Progenitor cell of endocrine pancreas (in vitro differentiated cells): ENCODE results near the gene NKX6-2. TPM values are rescaled to one million over a fixed set of nuclear protein-coding genes. Genes with fewer than 3 reads are reported as not detected.

Experiments
- DNase-seq: peaks from one replicate; pipeline ENCODE4 v3.0.0; 2021; ENCODE audit warnings: low spot score; ENCODE audit not compliant: unreplicated experiment
- H3K27ac Mint-ChIP-seq: 2 replicates; pipeline ENCODE4 v1.8.0; 2021; ENCODE audit warnings: mild to moderate bottlenecking, moderate library complexity, mixed read lengths
- H3K27me3 Mint-ChIP-seq: 2 replicates; pipeline ENCODE4 v1.8.0; 2021; ENCODE audit warnings: mixed read lengths
- H3K36me3 Mint-ChIP-seq: 2 replicates; pipeline ENCODE4 v1.8.0; 2022; ENCODE audit warnings: mixed read lengths; ENCODE audit not compliant: insufficient read depth
- H3K4me1 Mint-ChIP-seq: 2 replicates; pipeline ENCODE4 v1.8.0; 2021; ENCODE audit warnings: low read depth, mixed read lengths
- H3K4me3 Mint-ChIP-seq: 2 replicates; pipeline ENCODE4 v1.8.0; 2021; ENCODE audit warnings: low read depth, mild to moderate bottlenecking, moderate library complexity, mixed read lengths
- H3K9me3 Mint-ChIP-seq: 2 replicates; pipeline ENCODE4 v1.8.0; 2021; ENCODE audit warnings: low read depth, mixed read lengths
- total RNA-seq: library from RNA; stranded (reverse); gene quantifications from 2 replicates; pipeline ENCODE4 v1.2.1, GENCODE V29; 2021
- TF ChIP-seq, protein P1 (sequence below): fragments of 200-600 bp; sonication (generic); IDR thresholded peaks from one replicate; pipeline ENCODE4 v1.5.0; 2021; ENCODE audit warnings: antibody characterized with exemption, mild to moderate bottlenecking; ENCODE audit not compliant: unreplicated experiment

Gene NKX6-2
- total RNA-seq, 1 donor from 2014 or later = 43.9 TPM

DNA sequence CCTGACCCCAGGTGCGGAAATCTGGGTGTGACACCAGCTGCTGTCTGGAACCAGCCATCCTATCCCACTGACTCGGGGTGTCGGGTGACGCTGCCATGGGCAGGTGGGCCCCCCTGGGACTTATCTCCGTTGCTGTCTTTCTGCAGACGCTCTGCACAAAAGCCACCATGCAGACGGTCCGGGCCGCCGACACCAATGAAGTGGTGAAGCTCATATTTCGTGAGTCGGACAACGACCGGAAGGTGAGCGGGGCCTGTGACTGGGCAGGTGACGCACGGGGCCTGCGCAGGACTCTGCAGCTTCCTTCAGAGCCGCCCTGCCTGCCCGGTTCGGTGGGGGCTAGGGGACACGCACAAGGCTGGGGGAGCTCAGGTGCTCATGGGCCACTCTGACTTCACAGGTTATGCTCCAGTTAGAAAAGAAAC is 36.6 kb downstream of the NKX6-2 start:
- no peak for DNase-seq
- H3K4me1 Mint-ChIP-seq = peaks cover 17% of the 10 kb centered on the region
- H3K27me3 Mint-ChIP-seq = peaks cover 2% of the 10 kb centered on the region
- TF ChIP-seq, protein P1, sequence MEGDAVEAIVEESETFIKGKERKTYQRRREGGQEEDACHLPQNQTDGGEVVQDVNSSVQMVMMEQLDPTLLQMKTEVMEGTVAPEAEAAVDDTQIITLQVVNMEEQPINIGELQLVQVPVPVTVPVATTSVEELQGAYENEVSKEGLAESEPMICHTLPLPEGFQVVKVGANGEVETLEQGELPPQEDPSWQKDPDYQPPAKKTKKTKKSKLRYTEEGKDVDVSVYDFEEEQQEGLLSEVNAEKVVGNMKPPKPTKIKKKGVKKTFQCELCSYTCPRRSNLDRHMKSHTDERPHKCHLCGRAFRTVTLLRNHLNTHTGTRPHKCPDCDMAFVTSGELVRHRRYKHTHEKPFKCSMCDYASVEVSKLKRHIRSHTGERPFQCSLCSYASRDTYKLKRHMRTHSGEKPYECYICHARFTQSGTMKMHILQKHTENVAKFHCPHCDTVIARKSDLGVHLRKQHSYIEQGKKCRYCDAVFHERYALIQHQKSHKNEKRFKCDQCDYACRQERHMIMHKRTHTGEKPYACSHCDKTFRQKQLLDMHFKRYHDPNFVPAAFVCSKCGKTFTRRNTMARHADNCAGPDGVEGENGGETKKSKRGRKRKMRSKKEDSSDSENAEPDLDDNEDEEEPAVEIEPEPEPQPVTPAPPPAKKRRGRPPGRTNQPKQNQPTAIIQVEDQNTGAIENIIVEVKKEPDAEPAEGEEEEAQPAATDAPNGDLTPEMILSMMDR = no peak
- no peak overlapping the region for H3K27ac Mint-ChIP-seq
- H3K4me3 Mint-ChIP-seq = no peak overlapping the region
- no peaks in the 10 kb centered on the region for H3K9me3 Mint-ChIP-seq
- peaks cover 5% of the 10 kb centered on the region for H3K36me3 Mint-ChIP-seq

DNA sequence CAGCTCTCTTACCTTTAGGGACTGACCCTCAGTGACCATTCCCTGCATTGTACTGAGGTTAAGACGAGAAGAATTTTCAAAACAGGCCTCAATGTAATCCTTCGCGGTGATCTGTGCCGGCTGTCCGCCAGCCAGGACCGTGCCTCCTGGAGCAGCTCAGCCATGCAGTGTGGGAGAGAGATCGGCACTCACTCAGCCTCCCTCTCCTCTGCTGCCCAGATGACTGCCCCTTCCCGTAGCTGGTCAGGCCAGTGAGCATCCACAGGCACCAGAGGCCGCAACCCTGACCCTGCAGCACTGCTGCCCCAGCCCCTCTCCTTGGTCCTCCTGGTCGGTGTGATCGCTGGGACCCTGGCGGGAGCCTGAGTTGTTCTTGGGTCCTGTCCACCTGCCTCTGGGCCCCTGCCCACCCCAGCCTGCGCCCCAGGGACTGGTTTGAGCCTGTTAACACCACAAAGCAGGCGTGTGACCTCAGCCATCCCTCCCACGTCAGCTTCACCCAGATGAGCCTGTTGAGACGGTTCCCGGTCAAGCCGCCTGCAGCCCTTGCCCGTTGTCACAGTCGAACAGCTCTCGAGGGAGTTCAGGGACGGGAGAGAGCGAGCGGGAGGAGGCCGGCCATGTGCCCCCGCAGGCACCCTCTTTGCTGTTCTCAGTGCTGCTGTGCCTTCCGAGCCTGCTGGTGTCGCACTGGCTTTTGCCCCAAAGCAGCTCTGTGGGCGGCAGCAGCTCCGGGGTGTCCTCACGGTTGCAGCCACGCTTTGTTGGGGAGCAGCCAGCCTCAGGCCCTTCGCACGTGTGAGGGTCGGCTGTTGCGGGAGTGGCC is 37.2 kb downstream of the NKX6-2 start:
- peaks cover 5% of the 10 kb centered on the region for H3K36me3 Mint-ChIP-seq
- H3K9me3 Mint-ChIP-seq = no peaks in the 10 kb centered on the region
- no peak for DNase-seq
- peaks cover 12% of the 10 kb centered on the region for H3K4me1 Mint-ChIP-seq
- H3K27ac Mint-ChIP-seq = no peak overlapping the region
- H3K4me3 Mint-ChIP-seq = no peak overlapping the region
- peaks cover 2% of the 10 kb centered on the region for H3K27me3 Mint-ChIP-seq
- TF ChIP-seq, protein P1 = no peak

DNA sequence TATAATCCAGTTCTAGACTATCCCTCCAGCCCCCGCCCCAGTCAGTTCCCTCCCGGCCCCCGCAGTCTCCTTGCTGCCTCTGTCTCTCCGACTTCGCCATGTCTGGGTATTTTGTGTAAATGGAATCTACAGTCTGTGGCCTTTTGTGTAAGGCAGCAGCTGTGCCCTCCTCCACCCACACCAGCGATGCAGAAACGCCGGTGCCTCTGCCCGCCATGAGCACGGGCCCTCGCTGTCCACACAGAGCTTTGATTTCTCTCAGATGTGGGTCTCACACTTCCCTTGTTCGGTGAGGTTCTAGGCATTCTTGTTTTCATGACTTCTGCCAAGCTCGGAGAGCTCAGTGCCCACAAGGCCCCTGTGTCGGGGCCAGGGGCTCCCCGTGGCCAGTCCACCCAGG is 37.8 kb downstream of the NKX6-2 start:
- Mint-ChIP-seq H3K27ac (no peak overlapping the region), H3K27me3 (peaks cover 2% of the 10 kb centered on the region), H3K4me1 (peaks cover 10% of the 10 kb centered on the region), H3K4me3 (no peak overlapping the region), H3K36me3 (peaks cover 4% of the 10 kb centered on the region), H3K9me3 (no peaks in the 10 kb centered on the region)
- no peak for DNase-seq
- TF ChIP-seq, protein P1 = no peak

DNA sequence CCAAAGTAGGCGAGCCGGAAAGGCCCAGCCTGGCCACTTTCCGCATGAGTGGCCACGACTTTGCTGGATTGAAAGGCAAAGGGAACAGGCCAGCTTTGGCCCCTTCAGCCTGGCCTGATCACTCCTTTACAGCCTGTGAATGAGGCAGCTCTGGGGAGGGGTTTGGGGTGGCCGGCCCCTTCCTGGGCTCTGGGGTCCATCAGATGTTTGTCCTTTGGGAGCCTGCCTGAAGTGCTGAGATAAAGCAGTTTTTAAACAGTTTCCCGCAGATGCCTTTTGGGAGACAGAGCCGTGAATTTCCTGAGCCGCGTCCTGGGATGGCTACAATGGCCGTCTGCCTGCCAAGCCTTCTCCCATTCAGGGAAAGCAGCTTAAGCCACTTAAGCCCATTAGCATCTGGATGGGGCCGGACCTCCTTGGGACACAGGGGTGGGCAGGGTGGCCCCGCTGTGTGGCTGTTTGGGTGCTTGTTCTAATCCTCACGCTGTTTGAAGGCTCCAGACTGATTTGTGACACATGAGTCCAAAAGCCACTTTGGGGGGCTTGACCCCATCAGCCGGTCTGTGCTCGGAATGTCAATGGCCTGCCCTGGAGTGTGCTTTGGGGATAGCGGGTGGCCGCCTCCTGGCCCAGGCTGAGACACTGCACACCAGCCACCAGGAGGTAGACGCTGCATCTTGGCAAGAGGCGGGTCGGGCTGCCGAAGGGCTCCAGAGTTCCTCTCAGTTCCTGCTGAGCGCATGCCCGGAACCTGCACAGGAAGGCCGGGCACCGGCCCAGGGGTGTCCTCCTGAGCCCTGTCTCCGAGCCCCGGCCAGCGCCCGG is 38.9 kb downstream of the NKX6-2 start:
- H3K36me3 Mint-ChIP-seq = peaks cover 5% of the 10 kb centered on the region
- H3K27me3 Mint-ChIP-seq = peaks cover 2% of the 10 kb centered on the region
- H3K4me1 Mint-ChIP-seq = peaks cover 14% of the 10 kb centered on the region
- no peak overlapping the region for H3K4me3 Mint-ChIP-seq
- TF ChIP-seq, protein P1 = no peak
- DNase-seq = no peak
- H3K27ac Mint-ChIP-seq = no peak overlapping the region
- no peaks in the 10 kb centered on the region for H3K9me3 Mint-ChIP-seq

DNA sequence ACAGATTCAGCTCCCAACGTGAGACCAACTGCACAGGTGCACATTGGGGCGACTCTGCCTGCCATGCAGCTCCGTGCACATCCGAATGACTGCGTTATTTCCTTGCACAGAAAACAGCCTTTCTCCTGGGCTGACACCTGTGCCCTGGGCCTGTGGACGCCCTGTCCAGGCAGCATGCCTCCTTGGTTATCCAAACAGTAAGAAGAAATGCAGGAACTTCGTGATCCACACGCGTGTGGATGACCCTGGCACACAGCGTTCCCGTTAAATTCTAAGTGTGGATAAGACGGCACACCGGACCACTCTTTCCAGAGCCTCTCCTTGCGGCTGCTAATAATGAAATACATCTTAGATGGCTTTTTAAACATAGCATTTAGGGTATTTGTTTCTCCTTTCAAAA is 39.6 kb downstream of the NKX6-2 start:
- H3K27ac Mint-ChIP-seq = no peak overlapping the region
- TF ChIP-seq, protein P1 = no peak
- H3K4me3 Mint-ChIP-seq = no peak overlapping the region
- H3K36me3 Mint-ChIP-seq = peaks cover 9% of the 10 kb centered on the region
- no peak for DNase-seq
- peaks cover 2% of the 10 kb centered on the region for H3K27me3 Mint-ChIP-seq
- H3K4me1 Mint-ChIP-seq = peaks cover 16% of the 10 kb centered on the region
- H3K9me3 Mint-ChIP-seq = no peaks in the 10 kb centered on the region
